NCI-H2107 (cell line): ENCODE data around the gene PPA1.
"Not testable (repeated sequence)": the region's sequence is repeated elsewhere in the genome, so short reads cannot be mapped to it uniquely, and the experiment has no call there.

Source experiments
- DNase-seq: peaks from one replicate; lab custom pipeline; 2025; lab: John Stamatoyannopoulos, UW

Gene PPA1

DNA sequence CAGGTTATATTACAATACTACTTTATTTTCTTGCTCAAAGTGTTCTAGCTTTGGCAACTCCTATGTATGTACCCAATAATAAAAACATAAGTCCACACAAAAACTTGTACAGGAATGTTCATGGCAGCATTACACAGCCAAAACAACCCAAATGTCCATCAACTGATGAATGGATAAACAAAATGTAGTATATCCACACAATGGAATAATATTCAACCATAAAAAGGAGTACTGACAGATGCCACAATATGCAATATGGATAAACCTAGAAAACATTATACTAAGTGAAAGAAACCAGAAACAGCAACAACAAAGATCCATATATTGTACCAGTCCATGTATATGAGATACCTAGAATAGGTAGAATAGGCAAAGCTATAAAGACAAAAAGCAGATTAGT, 21.0 kb downstream of the PPA1 start:
- DNase-seq = no peak

- DNase-seq = no peak
Observed at GRCh38 chr10:70206762-70207161, 26.5 kb downstream of the PPA1 start.

GRCh38 chr10:70201105-70201504, 32.1 kb downstream of the PPA1 start:
- DNase-seq = no peak

DNA sequence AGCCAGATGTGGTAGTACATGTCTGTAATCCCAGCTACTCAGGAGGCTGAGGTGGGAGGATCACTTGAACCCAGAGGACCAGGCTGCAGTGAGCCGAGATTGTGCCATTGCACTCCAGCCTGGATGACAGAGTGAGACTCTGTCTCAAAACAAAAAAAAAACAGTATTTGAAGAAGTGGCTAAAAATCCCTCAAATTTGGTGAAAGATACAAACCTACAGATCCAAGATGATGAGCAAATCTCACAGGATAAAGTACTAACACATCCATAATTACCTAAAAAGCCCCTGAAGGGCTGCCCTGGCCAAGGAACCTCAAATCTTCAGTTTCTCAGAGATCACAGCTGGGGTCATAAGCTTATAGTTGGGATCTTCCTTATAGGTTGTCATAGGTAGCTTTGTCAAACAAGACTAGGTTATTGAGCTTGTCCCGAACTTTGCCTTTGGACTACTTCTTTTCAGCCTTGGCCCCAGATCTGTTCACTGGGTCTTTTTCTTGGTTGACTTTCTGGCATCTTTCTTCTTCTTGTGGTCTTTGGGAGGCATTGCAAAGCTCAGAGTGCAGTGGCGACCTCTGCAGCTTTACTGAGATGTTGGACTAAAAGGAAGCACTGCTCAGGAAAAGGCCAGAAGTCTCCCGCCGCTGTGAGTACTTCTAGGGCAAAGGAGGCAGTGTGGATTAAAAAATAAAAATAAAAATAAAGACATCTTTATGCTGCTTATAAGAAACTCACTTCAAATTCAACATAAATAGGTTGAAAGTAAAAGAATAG, 34.3 kb downstream of the PPA1 start:
- DNase-seq = no peak

GRCh38 chr10:70197235-70197945, 35.8 kb downstream of the PPA1 start:
- no peak for DNase-seq

DNA sequence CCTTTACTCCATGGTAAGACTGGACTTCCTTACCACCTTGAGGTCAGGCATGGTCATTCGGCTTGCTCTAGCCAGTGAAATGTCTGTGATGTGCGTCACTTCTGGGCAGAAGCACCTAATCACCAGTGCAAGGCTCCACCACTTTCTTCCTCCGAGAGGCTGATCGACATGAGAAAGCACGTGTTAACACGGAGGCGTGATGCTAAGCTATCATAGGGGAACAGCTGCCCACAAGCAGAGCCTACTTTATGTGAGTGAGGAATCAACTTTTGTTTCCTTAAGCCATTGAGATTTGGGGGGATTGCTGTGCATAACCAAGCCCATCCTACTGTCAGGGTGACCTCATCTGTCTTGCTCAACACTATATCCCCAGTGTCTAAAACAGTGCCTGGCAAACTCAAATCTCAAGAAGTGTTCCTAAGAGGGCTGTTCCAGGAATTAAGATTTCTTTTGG, 39.8 kb downstream of the PPA1 start:
- no peak for DNase-seq

DNA sequence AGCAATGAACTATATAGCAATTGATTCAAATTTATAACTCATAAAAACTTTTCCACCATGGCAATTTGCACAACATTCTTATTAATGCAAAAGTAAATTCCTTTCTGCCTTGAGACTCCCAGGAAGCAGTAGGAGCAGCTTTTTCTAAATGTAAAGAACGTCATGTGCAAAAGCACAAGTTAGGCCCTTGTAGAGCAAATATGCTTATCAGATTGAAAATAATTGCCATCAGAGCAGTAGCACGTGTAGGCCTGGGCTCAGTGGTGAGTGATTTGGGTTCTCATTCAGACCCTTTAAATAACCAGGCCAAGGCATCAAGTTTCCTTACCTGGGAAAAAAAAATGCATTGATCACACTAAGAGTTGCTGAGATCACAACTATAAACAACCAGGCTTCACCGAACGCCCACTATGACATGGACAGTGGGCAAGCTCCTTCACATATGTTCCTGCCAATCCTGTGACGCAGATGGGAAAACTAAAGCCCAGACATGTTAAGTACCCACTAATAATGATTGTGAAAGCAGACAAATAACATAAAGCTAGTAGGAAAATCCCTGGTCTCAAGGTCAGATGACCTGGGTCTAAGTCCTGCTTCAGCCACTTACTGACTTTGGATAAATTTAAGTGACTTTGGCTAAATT, 40.8 kb downstream of the PPA1 start:
- no peak for DNase-seq

DNA sequence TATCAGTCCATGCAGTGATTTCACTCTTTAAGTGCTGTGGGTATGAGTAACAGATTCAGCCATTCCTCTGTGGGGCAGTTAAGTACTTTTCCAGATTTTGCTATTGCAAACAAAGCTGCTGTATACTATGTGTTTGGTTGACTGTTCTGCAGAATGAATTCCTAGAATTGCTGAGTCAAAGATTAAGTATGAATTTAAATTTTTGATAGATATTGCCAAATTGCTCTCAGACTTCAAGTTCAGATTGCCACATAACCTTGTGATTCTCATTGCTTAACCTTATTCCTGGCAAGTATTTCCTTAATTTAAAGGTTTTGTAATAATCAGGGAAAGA, 41.3 kb downstream of the PPA1 start:
- DNase-seq = no peak

DNA sequence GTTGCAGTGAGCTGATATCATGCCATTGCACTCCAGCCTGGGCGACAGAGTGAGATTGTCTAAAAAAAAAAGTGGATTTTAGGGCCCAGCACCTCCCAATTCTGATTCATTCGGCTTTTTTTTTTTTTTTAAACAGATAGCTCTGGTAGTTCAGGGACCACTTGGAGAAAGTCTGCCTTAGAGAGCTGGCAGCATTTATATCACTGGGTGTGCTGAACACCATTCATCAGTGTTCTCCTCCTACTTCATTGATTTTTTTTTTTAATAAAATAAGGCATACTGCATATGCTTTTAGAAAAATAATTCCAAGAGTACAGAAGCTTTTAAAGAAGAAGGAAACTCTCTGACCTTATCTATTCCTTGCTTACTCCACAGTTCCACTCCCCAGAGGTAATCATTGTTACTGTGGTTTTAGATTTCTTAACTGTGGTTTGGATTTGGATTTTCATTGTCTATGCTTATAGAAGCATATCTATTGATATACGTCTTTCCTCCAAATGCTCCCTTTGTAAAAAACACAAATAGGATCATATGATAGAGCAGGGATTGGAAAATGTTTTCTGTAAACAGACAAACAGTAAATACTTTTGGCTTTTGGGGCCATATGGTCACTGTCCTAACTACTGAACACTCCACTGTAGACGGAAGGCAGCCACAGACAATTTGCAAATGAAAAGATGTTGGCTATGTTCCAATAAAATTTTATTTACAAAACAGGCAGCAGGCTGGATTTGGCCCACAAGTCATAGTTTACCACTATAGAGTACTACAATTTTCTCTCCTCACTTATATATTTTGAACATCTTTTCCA, 41.9 kb downstream of the PPA1 start:
- no peak for DNase-seq

- DNase-seq = no peak
Observed at GRCh38 chr10:70190581-70190980, 42.6 kb downstream of the PPA1 start.

- DNase-seq = no peak
Observed at GRCh38 chr10:70190102-70190501, 43.1 kb downstream of the PPA1 start.

DNA sequence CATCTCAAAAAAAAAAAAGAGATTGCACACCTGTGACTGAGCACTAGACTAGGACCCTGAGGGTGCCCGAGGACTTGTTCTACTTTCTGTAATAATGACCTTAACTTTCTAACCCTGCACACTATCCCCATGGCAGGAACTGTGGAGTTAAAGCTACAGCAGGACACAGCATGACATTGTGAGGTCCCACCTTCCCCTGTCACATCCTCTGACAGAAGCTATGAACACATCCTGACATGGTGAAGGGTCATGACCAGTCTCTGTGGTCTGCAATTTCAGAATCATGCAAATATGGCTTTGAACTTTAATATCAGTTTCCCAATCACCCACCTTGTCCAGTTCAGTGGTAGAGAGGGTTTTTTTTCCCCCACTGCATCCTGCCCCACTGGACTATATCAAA, 44.5 kb downstream of the PPA1 start:
- no peak for DNase-seq

- no peak for DNase-seq
Observed at GRCh38 chr10:70186571-70186970, 46.7 kb downstream of the PPA1 start.

DNA sequence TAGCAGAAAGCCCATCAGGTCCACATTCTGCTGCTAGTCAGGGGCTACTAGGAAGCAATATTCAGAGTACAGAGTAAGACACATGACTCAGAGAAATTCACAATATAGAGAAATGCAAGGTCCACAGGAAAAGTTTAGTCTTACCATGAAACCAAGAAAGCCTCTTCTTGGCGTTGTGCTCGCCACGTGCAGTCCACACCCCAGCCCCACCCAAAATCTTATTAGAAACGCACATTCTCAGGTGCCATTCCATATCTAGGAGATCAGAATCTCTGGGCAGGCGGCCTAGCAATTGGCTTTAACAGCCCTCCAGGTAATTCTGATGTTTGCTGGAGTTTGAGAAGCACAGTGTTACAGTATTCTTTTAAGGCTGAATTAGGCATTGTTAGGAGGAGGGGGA, 47.1 kb downstream of the PPA1 start:
- no peak for DNase-seq

DNA sequence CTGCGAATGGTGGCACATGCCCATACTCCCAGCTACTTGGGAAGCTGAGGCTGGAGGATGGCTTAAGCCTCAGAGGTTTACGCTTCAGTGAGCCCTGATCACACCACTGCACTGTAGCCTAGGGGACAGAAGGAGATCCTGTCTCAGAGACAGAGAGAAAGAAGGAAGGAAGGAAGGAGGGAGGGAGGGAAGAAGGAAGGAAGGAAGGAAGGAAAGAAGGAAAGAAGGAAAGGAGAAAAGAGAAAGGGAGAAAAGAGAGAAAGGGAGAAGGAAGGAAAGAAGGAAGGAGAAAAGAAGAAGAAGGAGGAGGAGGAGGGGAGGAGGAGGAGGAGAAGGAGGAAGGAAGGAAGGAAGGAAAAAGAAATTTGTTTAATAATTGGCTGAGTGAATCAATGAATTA, 49.9 kb downstream of the PPA1 start:
- DNase-seq = no peak

GRCh38 chr10:70179209-70179608, 54.0 kb downstream of the PPA1 start:
- not testable (repeated sequence) for DNase-seq

DNA sequence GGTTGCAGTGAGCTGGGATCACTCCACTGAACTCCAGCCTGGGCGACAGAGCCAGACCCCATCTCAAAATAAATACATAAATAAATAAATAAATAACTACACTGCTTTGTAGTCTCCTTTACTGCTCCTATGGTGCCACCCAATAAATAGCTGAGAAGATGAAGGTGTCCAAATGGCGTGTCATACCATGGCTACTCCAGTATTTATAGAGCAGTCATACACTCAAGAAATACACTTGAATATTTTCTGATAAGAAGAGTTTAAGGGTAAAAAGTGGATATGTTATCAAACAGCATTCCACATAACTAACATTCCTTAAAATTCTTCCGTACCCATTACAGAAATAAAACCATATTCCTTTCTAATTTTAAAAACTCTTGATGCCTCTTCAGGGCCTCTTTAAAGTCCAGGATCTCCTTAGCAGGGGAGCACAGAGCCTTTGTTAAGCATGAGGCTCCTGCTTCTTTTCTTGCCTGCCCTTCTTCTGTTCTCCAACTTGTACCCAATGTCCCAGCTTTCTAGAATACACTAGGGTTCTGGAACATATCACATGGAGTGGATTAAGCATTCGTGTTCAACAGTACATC, 55.0 kb downstream of the PPA1 start:
- DNase-seq = no peak

GRCh38 chr10:70176441-70176840, 56.8 kb downstream of the PPA1 start:
- no peak for DNase-seq

DNA sequence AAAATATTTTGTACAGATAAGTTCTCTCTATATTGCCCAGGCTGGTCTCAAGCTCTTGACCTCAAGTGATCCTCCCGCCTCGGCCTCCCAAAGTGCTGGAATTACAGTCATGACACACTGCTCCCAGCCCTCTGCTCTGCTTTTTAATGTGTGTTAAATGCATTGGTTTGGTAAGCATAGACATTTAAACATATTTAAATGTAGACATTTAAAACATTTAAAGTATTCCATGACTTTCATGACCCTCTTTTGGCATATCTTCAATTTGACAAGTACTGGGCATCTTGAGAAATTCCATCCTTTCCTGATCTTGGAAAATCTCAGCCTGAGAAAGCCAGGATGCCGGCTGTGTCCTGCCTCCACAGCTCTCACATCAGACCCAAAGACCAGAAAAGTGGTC, 57.7 kb downstream of the PPA1 start:
- DNase-seq = no peak

- DNase-seq = no peak
Observed at GRCh38 chr10:70174058-70174741, 59.0 kb downstream of the PPA1 start.

DNA sequence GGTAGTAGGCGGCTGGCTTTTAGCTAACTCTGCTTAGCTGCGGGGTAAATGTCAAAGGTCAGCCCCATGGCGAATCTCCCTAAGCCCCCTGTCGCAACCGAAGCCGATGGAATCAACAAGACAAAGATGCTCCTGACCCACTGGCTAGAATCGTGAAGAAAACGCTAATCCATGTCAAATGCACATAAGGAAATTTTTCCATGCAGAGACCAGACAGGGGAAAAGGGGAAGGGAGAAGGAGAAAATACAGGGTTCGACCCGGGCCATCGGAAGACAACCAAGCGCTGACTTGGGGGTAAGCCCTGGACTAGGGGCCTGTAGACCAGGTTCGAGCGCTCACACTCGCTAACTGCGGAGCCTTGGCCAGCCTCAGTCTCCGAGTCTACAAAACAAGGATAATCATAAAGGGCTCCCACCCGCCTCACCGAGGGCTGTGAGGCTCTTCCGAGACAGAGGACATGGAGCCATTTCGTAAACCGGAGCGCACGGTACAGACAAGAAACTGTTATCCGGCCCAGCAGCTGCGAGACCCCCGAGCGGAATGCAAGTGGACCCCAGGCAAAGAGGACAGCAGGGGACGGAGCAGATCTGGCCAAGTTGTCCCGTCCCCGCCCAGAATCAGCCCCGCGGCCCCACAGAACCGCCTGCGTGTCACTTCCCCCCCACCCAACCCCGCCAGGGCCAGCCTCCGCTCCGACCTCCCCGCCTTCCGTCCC, 63.4 kb downstream of the PPA1 start:
- no peak for DNase-seq
